Gastrocnemius medialis (tissue), 4 donors: ENCODE measurements around the gene EDARADD.

Experiments
- POLR2A ChIP-seq, 2 donors: fragments of 450-650 bp; IDR thresholded peaks; one replicate each; pipeline ENCODE4 v1.6.1; 2017; ENCODE audit warnings: antibody characterized with exemption in 2 of 2, mild to moderate bottlenecking in 2 of 2, moderate library complexity in 2 of 2
- TF ChIP-seq, protein P1 (sequence below), 5 experiments: fragments of 450-650 bp in 3 of 5; fragments of 200-600 bp in 2 of 5; sonication (generic) in 2 of 5; IDR thresholded peaks in 4 of 5; conservative IDR thresholded peaks in 1 of 5; 1 replicate in 4 of 5; 2 replicates in 1 of 5; pipeline ENCODE4 v1.5.1; 2016 to 2019; ENCODE audit warnings: antibody characterized with exemption in 5 of 5, mild to moderate bottlenecking in 3 of 5, moderate library complexity in 3 of 5

- no peak for TF ChIP-seq POLR2A (IDR thresholded peaks at IDR 0.05)
- TF ChIP-seq, protein P1, sequence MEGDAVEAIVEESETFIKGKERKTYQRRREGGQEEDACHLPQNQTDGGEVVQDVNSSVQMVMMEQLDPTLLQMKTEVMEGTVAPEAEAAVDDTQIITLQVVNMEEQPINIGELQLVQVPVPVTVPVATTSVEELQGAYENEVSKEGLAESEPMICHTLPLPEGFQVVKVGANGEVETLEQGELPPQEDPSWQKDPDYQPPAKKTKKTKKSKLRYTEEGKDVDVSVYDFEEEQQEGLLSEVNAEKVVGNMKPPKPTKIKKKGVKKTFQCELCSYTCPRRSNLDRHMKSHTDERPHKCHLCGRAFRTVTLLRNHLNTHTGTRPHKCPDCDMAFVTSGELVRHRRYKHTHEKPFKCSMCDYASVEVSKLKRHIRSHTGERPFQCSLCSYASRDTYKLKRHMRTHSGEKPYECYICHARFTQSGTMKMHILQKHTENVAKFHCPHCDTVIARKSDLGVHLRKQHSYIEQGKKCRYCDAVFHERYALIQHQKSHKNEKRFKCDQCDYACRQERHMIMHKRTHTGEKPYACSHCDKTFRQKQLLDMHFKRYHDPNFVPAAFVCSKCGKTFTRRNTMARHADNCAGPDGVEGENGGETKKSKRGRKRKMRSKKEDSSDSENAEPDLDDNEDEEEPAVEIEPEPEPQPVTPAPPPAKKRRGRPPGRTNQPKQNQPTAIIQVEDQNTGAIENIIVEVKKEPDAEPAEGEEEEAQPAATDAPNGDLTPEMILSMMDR (IDR thresholded peaks at IDR 0.05 in 4 of 5, conservative IDR thresholded peaks at IDR 0.05 in 1 of 5) = no peak
These were observed 12.4 kb upstream of the EDARADD start for GRCh38 chr1:236381565-236382158.
